Measurements from ENCODE around the gene BSG. TPM values are rescaled to one million over a fixed set of nuclear protein-coding genes. Genes with fewer than 3 reads are reported as not detected.

Gene BSG
- total and polyA plus RNA-seq, 2 of the 4 experiments (the other 2 are of a cell fraction) = 130 to 698 TPM

DNA sequence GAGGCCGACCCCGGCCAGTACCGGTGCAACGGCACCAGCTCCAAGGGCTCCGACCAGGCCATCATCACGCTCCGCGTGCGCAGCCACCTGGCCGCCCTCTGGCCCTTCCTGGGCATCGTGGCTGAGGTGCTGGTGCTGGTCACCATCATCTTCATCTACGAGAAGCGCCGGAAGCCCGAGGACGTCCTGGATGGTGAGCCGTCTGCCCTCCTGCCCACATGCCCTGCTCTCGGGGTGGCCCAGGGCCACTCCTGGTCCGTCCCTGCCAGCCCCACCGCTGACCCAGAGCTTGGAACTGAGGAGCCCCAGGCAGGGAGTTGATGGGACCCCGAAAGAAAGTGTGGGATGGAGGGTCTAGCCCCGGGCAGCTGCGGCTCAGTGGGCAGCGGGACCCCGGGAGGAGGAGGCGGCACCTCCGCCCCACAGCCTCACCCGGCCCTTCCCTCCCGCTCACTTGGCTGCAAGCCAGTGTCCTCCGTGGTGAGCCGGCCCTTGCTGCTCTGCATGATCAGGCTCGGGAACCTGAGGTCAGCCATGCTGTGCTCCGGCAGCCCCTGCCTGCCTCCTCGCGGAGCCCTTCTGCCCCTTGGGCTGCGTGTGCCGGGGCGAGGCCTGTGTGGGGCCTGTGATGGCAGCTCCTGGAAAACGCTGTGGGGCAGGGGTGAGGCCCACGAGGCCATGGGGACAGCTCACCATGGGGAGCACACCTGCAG, 9.2 kb downstream of the BSG start:
- POLR2A ChIA-PET (ENCODE audit: unreplicated experiment) = no interaction called here
- CTCF ChIA-PET = no interaction called here
- WGBS, 2 experiments (ENCODE audit: extremely low coverage in 2 of 2, insufficient read length in 1 of 2) = 96% methylated on average over 9 of the region's 40 CpGs; no CpG with 5 or more reads in 1 of the 2 experiments

More for the DNA sequence above, 9.2 kb downstream of the BSG start:
- Histone ChIP-seq H4K91ac (ENCODE audit: insufficient read depth, low read depth, low read length) (no peak overlapping the region), H2AK5ac (ENCODE audit: low read depth, low read length) (no peak overlapping the region), H2BK15ac (ENCODE audit: low read depth, low read length) (no peak overlapping the region), H4K8ac (ENCODE audit: low read depth in 2 of 2, low read length in 2 of 2) (no peak overlapping the region), H4K20me1 (ENCODE audit: insufficient read depth, low read length) (peaks cover 71% of the 10 kb centered on the region), H3K14ac (replicated peaks; ENCODE audit: low read depth, low read length) (no peak overlapping the region), H2BK20ac (ENCODE audit: low read depth, low read length) (no peak overlapping the region), H3K23ac (ENCODE audit: low read depth, low read length) (no peak overlapping the region), H3K9me3 (ENCODE audit: control insufficient read depth, insufficient read depth, low read length) (no peaks in the 10 kb centered on the region), H2AFZ (replicated peaks; ENCODE audit: low read length, poor library complexity) (no peak overlapping the region), H3K27me3 (ENCODE audit: control insufficient read depth, insufficient read depth, low read length) (no peaks in the 10 kb centered on the region), H3K4me1 (ENCODE audit: control insufficient read depth, insufficient read depth, low read length) (peaks cover 2% of the 10 kb centered on the region; the same call in 1 of the 2 replicates), H3K79me1 (ENCODE audit: low read depth in 1 of 2, low read length in 2 of 2) (peaks cover 0 to 33% of the 10 kb centered on the region in 2 experiments; a peak in 2 of 4 replicates), H3K9ac (ENCODE audit: low read depth, low read length) (no peak overlapping the region), H4K5ac (ENCODE audit: low read depth, low read length) (no peak overlapping the region), H3K4ac (ENCODE audit: low read depth, low read length) (no peak overlapping the region), H2AK9ac (replicated peaks; ENCODE audit: low read depth, low read length, poor library complexity) (peak overlapping the region; percentile 61), H2BK5ac (ENCODE audit: low read depth, low read length, poor library complexity, severe bottlenecking) (no peak overlapping the region), H3K56ac (ENCODE audit: extremely low read depth, insufficient read depth, low read length) (no peak overlapping the region), H3K36me3 (ENCODE audit: control insufficient read depth, insufficient read depth, low read length) (peaks cover 26% of the 10 kb centered on the region; the same call in 1 of the 2 replicates), H3K27ac (ENCODE audit: insufficient read depth, low read length) (no peak overlapping the region), H3K4me3 (ENCODE audit: insufficient read depth, low read depth, low read length) (no peak overlapping the region), H3K9me1 (ENCODE audit: insufficient read depth, low read length) (peaks cover 3% of the 10 kb centered on the region; the same call in 1 of the 2 replicates), H2BK120ac (ENCODE audit: low read depth, low read length) (no peak overlapping the region), H3K18ac (ENCODE audit: low read depth, low read length) (no peak overlapping the region), H3K4me2 (ENCODE audit: low read depth, low read length) (no peak overlapping the region)
- dilution Hi-C loops (cut with HindIII; ENCODE audit: low sequenced_read_pairs, unreplicated experiment) = no loop called here
- DNase-seq (no peak), ATAC-seq (ENCODE audit: low read depth) (no peak)
- TF ChIP-seq CEBPB (IDR thresholded peaks at IDR 0.05; ENCODE audit: low read depth, low read length) (no peak), FOS (IDR thresholded peaks at IDR 0.05; ENCODE audit: low read depth, low read length) (no peak), MXI1 (IDR thresholded peaks at IDR 0.05; ENCODE audit: borderline replicate concordance, low read depth, low read length) (no peak), POLR2A (IDR thresholded peaks at IDR 0.05; ENCODE audit: low read depth, low read length) (no peak), MAFK (IDR thresholded peaks at IDR 0.05; ENCODE audit: low read depth, low read length) (no peak)
- intact Hi-C loops (cut with micrococcal nuclease) = no loop called here
- in situ Hi-C loops (cut with MboI; ENCODE audit: low sequenced_read_pairs) = no loop called here
- BruUV-seq (replicated peaks) = no TSS peak
